SH-SY5Y (cell line): Measurements from ENCODE around the gene LRRC32.

Experiments used
- GATA2 ChIP-seq: IDR thresholded peaks from 2 replicates; pipeline ENCODE4 v1.6.1; 2011; ENCODE audit warnings: mild to moderate bottlenecking, low read depth, low read length
- GATA3 ChIP-seq: IDR thresholded peaks from 2 replicates; pipeline ENCODE4 v1.6.1; 2011; ENCODE audit warnings: low read depth, mild to moderate bottlenecking, low read length, moderate library complexity

DNA sequence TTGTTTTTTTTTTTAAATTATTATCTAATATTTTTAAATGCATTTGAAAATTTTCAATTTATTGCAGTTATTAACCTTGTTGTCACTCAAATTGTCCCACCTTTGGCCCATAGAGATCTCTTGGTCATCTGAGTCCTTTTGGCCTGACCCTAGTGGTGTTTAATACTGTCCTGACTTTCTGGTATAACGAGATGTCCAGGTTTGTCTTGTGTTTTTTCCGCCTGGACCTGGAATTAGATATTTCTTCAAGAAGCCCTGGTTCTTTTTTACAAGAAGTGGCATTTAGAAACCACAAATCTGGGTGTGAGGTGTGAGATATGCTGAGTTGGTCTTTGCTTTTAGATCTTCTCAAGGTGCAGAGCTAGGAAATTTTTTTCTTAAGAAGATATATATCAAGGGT is 38.1 kb downstream of the LRRC32 start:
- TF ChIP-seq GATA2 (no peak), GATA3 (no peak)
